Measurements from ENCODE around the gene BRWD1. TPM values are rescaled to one million over a fixed set of nuclear protein-coding genes. Genes with fewer than 3 reads are reported as not detected.

BRWD1 gene
- total RNA-seq, 1 donor from 2014 or later = 40.3 TPM

DNA sequence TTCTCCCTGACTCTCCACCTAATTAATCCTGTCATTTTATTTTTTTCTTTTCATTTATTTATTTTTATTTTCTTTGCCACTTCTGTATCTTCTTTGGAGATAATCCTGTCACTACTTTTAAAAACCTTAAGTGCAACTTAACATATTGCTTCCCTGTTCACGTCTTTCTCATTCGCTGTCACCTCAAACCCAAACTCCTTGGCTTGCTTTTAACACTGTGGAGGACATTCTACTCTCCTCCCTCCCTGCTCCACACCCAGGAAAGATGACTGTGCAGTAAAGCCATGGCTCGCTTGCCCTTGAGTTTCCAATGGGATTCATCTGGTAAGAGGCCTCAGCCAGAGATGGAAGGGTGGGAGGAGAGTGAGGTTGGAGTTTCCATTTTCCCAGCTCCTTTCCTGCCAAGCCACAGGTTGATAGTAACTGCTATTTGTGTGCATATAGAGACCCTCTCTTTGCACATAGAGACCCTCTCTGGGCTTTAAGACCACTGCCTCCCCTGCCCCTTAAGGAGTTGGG is 6.4 kb upstream of the BRWD1 start:
- Mint-ChIP-seq H3K36me3 (ENCODE audit: low read depth) (no peaks in the 10 kb centered on the region), H3K27me3 (no peaks in the 10 kb centered on the region), H3K4me3 (no peak overlapping the region), H3K9me3 (no peaks in the 10 kb centered on the region), H3K4me1 (peaks cover 19% of the 10 kb centered on the region), H3K27ac (no peak overlapping the region)
- TF ChIP-seq, protein P1, sequence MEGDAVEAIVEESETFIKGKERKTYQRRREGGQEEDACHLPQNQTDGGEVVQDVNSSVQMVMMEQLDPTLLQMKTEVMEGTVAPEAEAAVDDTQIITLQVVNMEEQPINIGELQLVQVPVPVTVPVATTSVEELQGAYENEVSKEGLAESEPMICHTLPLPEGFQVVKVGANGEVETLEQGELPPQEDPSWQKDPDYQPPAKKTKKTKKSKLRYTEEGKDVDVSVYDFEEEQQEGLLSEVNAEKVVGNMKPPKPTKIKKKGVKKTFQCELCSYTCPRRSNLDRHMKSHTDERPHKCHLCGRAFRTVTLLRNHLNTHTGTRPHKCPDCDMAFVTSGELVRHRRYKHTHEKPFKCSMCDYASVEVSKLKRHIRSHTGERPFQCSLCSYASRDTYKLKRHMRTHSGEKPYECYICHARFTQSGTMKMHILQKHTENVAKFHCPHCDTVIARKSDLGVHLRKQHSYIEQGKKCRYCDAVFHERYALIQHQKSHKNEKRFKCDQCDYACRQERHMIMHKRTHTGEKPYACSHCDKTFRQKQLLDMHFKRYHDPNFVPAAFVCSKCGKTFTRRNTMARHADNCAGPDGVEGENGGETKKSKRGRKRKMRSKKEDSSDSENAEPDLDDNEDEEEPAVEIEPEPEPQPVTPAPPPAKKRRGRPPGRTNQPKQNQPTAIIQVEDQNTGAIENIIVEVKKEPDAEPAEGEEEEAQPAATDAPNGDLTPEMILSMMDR (IDR thresholded peaks at IDR 0.05) = no peak
- intact Hi-C loops (cut with micrococcal nuclease) = no loop called here
- ChIA-PET POLR2A (no interaction called here), CTCF (no interaction called here)
- ATAC-seq (ENCODE audit: low read depth) (no peak), DNase-seq (no peak)

DNA sequence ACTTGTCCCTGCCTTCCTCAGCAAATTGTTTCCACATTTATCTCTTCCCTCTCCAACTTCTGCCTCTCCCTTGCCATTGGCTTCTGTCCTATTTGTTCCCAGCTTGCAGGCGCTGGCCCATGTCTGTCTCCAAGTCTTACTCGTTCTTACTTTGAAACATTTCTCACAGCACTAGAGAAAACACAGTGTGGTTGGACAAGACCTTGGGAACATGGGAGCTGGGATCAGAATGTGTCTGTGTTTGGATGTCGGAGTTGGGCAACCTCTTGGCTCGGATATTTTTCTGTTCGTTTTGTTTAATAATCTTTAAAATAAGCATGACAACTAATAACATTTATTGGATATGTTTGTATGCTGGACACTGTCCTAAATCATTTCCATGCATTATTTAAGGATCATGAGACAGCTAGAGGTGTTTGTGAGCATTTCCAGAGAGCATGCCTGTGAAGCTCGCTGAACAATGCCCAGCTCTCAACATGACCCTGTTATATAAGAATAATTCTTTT is 5.9 kb upstream of the BRWD1 start:
- POLR2A ChIA-PET = no interaction called here
- H3K27me3 Mint-ChIP-seq = no peaks in the 10 kb centered on the region
- no peak overlapping the region for H3K4me3 Mint-ChIP-seq
- H3K9me3 Mint-ChIP-seq = no peaks in the 10 kb centered on the region
- TF ChIP-seq, protein P1 (IDR thresholded peaks at IDR 0.05) = no peak
- intact Hi-C loops (cut with micrococcal nuclease) = no loop called here
- DNase-seq (no peak), ATAC-seq (ENCODE audit: low read depth) (no peak)
- H3K36me3 Mint-ChIP-seq (ENCODE audit: low read depth) = no peaks in the 10 kb centered on the region
- peaks cover 22% of the 10 kb centered on the region for H3K4me1 Mint-ChIP-seq
- H3K27ac Mint-ChIP-seq = no peak overlapping the region
- CTCF ChIA-PET = no interaction called here

DNA sequence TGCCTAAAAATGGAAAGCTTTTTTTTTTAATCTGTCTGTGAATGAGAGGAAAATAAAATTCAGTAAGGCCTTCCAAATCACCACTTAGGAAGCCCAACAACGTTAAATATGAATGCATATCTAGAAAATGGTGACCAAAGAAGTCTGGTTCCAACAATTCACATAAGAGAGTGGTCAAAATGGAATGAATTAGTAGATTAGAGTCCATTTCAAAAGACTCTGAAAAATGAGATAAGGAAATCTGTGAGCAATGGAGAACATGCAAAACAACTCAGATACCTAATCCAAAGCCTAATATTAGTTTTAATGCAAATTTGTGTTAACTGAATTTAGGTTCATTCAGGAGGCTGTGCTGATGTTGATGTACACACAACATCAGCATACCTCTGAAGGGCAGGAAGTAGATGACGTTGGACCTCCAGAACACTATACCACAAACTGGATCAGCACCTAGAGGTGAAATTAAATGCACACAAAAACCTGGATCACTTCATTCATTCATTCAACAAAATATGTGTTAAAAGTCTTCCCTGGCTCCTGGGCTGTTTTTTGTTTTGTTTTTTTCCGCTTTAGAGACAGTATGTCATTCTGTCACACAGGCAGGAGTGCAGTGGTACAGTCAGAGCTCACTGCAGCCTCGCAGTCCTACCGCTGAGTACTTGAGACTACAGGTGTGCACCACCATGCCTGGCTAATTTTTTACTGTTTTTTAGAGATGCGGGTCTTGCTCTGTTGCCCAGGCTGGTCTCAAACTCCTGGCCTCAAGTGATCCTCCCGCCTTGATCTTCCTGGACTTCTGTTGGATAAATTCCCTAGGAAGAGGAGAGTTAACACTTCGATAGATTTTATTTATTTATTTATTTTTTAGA is 4.9 kb upstream of the BRWD1 start:
- intact Hi-C loops (cut with micrococcal nuclease) = no loop called here
- Mint-ChIP-seq H3K4me1 (peaks cover 26% of the 10 kb centered on the region), H3K36me3 (ENCODE audit: low read depth) (no peaks in the 10 kb centered on the region), H3K9me3 (no peaks in the 10 kb centered on the region), H3K27ac (no peak overlapping the region), H3K27me3 (no peaks in the 10 kb centered on the region), H3K4me3 (no peak overlapping the region)
- ChIA-PET CTCF (no interaction called here), POLR2A (interaction anchor here (0.8 to 1.1 kb wide), 2 partner anchors 18 to 23 kb away, joined by 3 to 4 read pairs; no protein-coding TSS in a partner anchor)
- no peak for DNase-seq
- ATAC-seq (ENCODE audit: low read depth) = no peak
- TF ChIP-seq, protein P1 (IDR thresholded peaks at IDR 0.05) = no peak

DNA sequence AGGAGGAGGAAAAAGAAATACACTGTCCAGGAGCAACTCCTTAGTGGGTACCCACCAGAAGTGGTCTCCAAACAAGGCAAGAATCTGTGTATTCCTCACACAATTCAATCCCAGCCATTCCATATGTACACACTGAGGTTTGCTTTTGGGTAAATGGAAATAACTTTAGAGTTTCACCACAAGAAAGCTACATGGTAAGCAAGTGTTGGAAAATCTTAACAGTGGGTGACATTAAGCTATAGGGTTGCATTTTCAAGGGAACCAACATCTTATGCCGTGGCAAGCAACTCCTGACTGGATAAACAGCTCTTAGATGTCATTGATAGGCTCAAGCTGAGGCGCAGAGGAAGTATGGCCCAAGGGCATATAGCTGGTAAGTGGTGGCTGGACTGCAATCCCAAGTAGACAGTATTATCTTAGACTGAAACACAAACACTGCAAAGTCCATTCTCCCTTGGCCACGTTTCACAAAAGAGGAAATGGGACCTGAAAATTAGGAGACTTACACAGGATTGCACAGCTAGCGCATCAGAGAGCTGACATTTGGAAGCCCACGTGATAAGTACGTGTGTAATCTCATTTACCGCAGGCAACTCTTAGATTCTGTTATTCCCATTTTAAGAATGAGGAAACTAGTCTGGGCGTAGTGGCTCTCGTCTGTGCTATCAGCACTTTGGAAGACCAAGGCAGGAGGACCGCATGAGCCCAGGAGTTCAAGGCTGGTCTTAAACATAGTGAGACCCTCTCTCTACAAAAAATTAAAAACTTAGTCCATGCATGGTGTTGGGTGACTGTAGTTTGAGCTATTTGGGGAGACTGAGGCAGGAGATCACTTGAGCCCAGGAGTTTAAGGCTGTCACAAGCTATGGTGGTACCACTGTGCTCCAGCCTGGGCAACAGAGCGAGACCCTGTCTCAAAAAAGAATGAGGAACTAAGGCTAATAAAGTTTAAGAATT is 4.0 kb upstream of the BRWD1 start:
- H3K27ac Mint-ChIP-seq = no peak overlapping the region
- H3K36me3 Mint-ChIP-seq (ENCODE audit: low read depth) = no peaks in the 10 kb centered on the region
- POLR2A ChIA-PET = interaction anchor here (0.8 to 1.1 kb wide), 3 partner anchors 17 to 31 kb away, joined by 3 to 4 read pairs (median 3); no protein-coding TSS in a partner anchor
- H3K4me3 Mint-ChIP-seq = no peak overlapping the region
- H3K27me3 Mint-ChIP-seq = no peaks in the 10 kb centered on the region
- no peak for ATAC-seq (ENCODE audit: low read depth)
- H3K9me3 Mint-ChIP-seq = no peaks in the 10 kb centered on the region
- intact Hi-C loops (cut with micrococcal nuclease) = no loop called here
- no peak for DNase-seq
- CTCF ChIA-PET = no interaction called here
- TF ChIP-seq, protein P1 (IDR thresholded peaks at IDR 0.05) = no peak
- peaks cover 26% of the 10 kb centered on the region for H3K4me1 Mint-ChIP-seq
